ENCODE measurements around the gene SMARCC1. TPM values are rescaled to one million over a fixed set of nuclear protein-coding genes. Genes with fewer than 3 reads are reported as not detected.
A peak's percentile ranks its signal among the peaks of the same experiment; 100 is the strongest.

SMARCC1 gene
- polyA plus RNA-seq, 2 of the 4 experiments (the other 2 are of a cell fraction), result 27.1 to 27.5 TPM

DNA sequence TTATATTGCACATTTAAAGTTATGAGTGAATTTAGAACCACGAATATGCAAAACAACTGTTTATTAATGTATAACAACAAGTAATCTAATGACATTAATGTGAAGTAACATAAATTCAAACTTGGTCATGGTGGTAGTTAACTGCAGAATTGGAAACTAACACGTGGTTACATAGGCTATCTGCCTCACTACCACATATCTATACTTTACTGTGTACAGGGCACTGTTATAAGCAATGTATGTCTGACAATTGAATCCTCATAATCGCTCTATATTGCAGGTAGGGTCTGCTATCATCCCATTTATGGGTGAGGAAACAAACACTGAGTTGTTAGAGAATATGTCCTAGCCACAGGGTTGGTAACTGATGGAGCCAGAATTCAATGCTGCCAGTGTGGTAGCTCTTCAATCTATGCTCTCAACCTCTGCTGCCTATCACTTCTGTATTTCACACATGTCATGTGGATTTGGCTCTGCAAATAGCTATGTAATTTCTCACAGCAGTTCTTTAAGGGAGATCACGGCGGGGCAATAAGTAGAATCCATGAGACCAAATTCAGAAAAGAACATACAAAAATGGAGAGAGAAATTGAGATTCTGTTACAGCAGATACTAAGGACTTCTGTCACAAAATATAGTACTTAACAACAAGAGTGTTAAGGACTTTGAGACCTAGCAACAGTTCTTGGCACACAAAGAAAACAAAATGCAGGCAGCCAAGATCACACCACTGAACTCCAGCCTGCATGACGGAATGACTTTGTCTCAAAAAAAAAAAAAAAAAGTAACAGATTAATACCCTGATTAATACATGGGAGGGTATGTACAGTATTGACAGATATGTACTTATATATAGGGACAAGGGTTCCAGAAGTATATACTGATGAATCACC lies 103.0 kb downstream of the SMARCC1 start:
- ChIA-PET CTCF (no interaction called here), POLR2A (no interaction called here)
- no peak for DNase-seq (ENCODE audit: low read depth in 1 of 2, low spot score in 1 of 2)
- WGBS (ENCODE audit: missing lambda C conversion rate), result 92% methylated on average over 6 of the region's 6 CpGs
- no peaks in the 10 kb centered on the region for H3K4me1 ChIP-seq
- ATAC-seq, result no peak
- no peak for TF ChIP-seq JUN (IDR thresholded peaks at IDR 0.05)
- TF ChIP-seq ESRRA (IDR thresholded peaks at IDR 0.05; ENCODE audit: borderline replicate concordance, low read length), result no peak
- TF ChIP-seq MAZ (IDR thresholded peaks at IDR 0.05; ENCODE audit: borderline replicate concordance, low read depth, low read length), result no peak
- H3K4me3 ChIP-seq, result no peak overlapping the region
- no peak overlapping the region for H3K4me2 ChIP-seq
- FAIRE-seq, result no peak
- no peaks in the 10 kb centered on the region for H3K9me3 ChIP-seq
- H3K27ac ChIP-seq, result no peak overlapping the region

DNA sequence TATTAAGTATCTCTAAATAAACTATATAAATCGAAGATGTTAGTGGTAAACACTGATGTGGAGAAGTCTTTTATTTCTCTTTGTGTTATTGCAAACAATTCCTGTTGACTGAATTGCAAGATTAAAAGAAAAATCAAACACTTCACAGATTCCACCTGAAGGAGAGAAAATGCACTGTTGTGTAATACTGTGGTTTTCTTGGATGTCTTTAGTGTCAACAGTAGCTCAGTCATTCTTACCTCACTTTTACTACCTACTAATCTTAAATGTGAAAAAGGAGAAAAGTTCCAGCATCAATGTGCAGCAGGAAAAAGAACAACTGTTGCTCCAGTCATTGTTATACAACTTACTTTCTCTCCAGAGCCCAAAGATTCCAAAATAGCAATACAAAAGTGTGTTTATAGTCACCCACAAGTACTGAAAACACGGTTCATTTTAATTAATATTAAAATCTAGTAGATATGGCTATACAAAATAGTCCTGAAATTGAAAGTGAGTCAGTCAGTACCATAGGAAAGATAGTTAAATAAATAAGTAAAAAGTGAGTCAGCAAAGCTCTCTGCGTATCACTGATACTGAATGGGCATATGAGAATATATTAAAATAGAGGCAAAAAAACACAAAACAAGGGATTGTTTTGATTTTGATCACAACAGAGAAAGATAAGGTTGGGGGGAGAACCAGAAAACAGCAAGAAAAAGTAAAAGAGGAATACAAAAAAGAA lies 112.5 kb downstream of the SMARCC1 start:
- Histone ChIP-seq H3K27ac (no peak overlapping the region), H3K4me2 (peak overlapping the region; percentile 41; the same call in 2 of the 3 replicates), H3K4me3 (no peak overlapping the region), H3K9me3 (no peaks in the 10 kb centered on the region), H3K4me1 (peaks cover 16% of the 10 kb centered on the region)
- ChIA-PET POLR2A (no interaction called here), CTCF (interaction anchor here (0.6 to 1.0 kb wide), 2 partner anchors 45 to 151 kb away, joined by 3 read pairs; no protein-coding TSS in a partner anchor)
- DNase-seq (ENCODE audit: low read depth in 1 of 2, low spot score in 1 of 2) (no peak), FAIRE-seq (no peak), ATAC-seq (no peak)
- TF ChIP-seq EHMT2 (IDR thresholded peaks at IDR 0.05; ENCODE audit: low read depth), result no peak
- TF ChIP-seq CEBPB (IDR thresholded peaks at IDR 0.05), result peak in 1 of 2 experiments; percentile 33; a peak in 1 of 4 replicates
- 45% methylated on average over 3 of the region's 3 CpGs for WGBS (ENCODE audit: missing lambda C conversion rate)

DNA sequence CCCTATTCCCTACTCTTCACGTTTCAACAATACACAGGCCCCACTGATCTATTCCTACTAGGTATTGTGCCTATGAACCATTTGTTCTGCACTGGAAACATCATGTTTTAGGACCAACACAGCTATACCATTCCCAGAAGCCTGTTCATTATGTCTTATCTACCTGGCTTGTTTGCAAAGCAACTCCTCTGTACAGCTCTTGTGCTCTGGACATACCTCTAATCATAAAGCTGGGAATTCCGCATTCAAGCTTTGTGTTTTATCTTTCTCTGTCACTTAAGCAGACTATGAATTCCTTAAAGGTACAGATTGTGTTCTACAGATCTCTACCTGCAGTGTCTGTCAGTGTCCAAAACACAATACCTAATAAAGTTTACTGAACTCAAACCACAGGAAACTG lies 115.6 kb downstream of the SMARCC1 start:
- WGBS (ENCODE audit: missing lambda C conversion rate), result 93% methylated on average over 2 of the region's 2 CpGs
- ATAC-seq, result no peak

DNA sequence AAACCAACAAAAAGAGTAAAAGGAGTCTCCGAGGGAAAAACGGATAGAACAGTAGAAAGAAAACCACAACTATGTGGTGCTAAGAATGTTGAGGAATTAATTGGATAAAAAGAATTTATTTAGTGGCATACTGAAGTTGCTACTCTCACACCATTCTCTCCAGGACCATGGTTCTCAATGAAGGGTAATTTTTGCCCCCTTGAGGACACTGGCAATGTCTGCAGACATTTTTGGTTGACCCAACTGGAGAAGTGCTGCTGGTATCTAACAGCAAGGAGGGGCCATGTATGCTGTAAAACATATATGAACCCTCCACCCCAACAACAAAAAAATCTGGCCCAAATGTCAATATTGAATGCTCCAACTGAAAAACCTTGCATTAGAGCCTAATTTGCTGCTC lies 117.2 kb downstream of the SMARCC1 start:
- DNase-seq (ENCODE audit: low read depth in 1 of 2, low spot score in 1 of 2) (peak; percentile 33 to 37), FAIRE-seq (no peak), ATAC-seq (peak; percentile 86 to 87)
- POLR2A ChIA-PET, result no interaction called here
- Histone ChIP-seq H3K4me3 (no peak overlapping the region), H3K27ac (no peak overlapping the region), H3K4me1 (peaks cover 22% of the 10 kb centered on the region), H3K9me3 (no peaks in the 10 kb centered on the region), H3K4me2 (no peak overlapping the region)
- WGBS (ENCODE audit: missing lambda C conversion rate), result 82% methylated on average over 2 of the region's 2 CpGs
- TF ChIP-seq, protein P1, sequence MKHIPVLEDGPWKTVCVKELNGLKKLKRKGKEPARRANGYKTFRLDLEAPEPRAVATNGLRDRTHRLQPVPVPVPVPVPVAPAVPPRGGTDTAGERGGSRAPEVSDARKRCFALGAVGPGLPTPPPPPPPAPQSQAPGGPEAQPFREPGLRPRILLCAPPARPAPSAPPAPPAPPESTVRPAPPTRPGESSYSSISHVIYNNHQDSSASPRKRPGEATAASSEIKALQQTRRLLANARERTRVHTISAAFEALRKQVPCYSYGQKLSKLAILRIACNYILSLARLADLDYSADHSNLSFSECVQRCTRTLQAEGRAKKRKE (CRISPR knock-in tag; IDR thresholded peaks at IDR 0.05; ENCODE audit: low read depth), result no peak
- TF ChIP-seq EHF (CRISPR knock-in tag; IDR thresholded peaks at IDR 0.05) (no peak), JUNB (IDR thresholded peaks at IDR 0.05) (no peak), JUN (IDR thresholded peaks at IDR 0.05) (no peak), SMC3 (IDR thresholded peaks at IDR 0.05) (no peak), FOSL2 (IDR thresholded peaks at IDR 0.05) (no peak), FOSL2 (CRISPR knock-in tag; IDR thresholded peaks at IDR 0.05) (no peak), FOSB (CRISPR knock-in tag; IDR thresholded peaks at IDR 0.05) (no peak), NPAS2 (CRISPR knock-in tag; IDR thresholded peaks at IDR 0.05; ENCODE audit: borderline replicate concordance) (no peak), POLR2A (IDR thresholded peaks at IDR 0.05; ENCODE audit: low read length) (no peak), CBX2 (IDR thresholded peaks at IDR 0.05; ENCODE audit: borderline replicate concordance, low read depth) (no peak), EHMT2 (IDR thresholded peaks at IDR 0.05; ENCODE audit: low read depth) (no peak), PBX3 (IDR thresholded peaks at IDR 0.05) (no peak)
- CTCF ChIA-PET, result no interaction called here

More for the DNA sequence above, 115.6 kb downstream of the SMARCC1 start:
- ChIA-PET POLR2A (no interaction called here), CTCF (interaction anchor here (0.6 to 1.4 kb wide), 2 partner anchors 123 to 1250 kb away, joined by 3 read pairs; no protein-coding TSS in a partner anchor)
- TF ChIP-seq TP53 (CRISPR knock-in tag; IDR thresholded peaks at IDR 0.05), result no peak
- no peak for TF ChIP-seq GATA3 (IDR thresholded peaks at IDR 0.05; ENCODE audit: borderline replicate concordance)
- TF ChIP-seq FOSB (CRISPR knock-in tag; IDR thresholded peaks at IDR 0.05), result no peak
- TF ChIP-seq RCOR1 (IDR thresholded peaks at IDR 0.05; ENCODE audit: low read depth, low read length), result no peak
- TF ChIP-seq JUN (IDR thresholded peaks at IDR 0.05), result no peak
- no peak for TF ChIP-seq MYC (IDR thresholded peaks at IDR 0.05; ENCODE audit: borderline replicate concordance, low read length)
- no peak for TF ChIP-seq MAX (IDR thresholded peaks at IDR 0.05)
- TF ChIP-seq RARB (CRISPR knock-in tag; IDR thresholded peaks at IDR 0.05), result no peak
- TF ChIP-seq HEYL (CRISPR knock-in tag; IDR thresholded peaks at IDR 0.05), result no peak
- TF ChIP-seq USF2 (IDR thresholded peaks at IDR 0.05), result no peak
- no peak for TF ChIP-seq PHF8 (IDR thresholded peaks at IDR 0.05; ENCODE audit: borderline replicate concordance, low read depth)
- no peak for TF ChIP-seq BHLHE40 (IDR thresholded peaks at IDR 0.05; ENCODE audit: low read depth, low read length)
- no peaks in the 10 kb centered on the region for H3K9me3 ChIP-seq
- no peak overlapping the region for H3K27ac ChIP-seq
- no peak overlapping the region for H3K4me3 ChIP-seq
- FAIRE-seq (no peak), DNase-seq (ENCODE audit: low read depth in 1 of 2, low spot score in 1 of 2) (no peak)
- no peak overlapping the region for H3K4me2 ChIP-seq
- peaks cover 22% of the 10 kb centered on the region for H3K4me1 ChIP-seq

Data from A549 (cell line).